ENCODE data around the gene UBAP2L. TPM values are rescaled to one million over a fixed set of nuclear protein-coding genes. Genes with fewer than 3 reads are reported as not detected.

Gene UBAP2L
- total and polyA plus RNA-seq, 9 of the 15 experiments (the other 6 are each of a cell fraction or from before 2014, with no cell fraction given), result 75.0 to 245 (median 119) TPM

GRCh38 chr1:154276797-154277196, 56.0 kb downstream of the UBAP2L start (continued):
- TF ChIP-seq, protein P1, sequence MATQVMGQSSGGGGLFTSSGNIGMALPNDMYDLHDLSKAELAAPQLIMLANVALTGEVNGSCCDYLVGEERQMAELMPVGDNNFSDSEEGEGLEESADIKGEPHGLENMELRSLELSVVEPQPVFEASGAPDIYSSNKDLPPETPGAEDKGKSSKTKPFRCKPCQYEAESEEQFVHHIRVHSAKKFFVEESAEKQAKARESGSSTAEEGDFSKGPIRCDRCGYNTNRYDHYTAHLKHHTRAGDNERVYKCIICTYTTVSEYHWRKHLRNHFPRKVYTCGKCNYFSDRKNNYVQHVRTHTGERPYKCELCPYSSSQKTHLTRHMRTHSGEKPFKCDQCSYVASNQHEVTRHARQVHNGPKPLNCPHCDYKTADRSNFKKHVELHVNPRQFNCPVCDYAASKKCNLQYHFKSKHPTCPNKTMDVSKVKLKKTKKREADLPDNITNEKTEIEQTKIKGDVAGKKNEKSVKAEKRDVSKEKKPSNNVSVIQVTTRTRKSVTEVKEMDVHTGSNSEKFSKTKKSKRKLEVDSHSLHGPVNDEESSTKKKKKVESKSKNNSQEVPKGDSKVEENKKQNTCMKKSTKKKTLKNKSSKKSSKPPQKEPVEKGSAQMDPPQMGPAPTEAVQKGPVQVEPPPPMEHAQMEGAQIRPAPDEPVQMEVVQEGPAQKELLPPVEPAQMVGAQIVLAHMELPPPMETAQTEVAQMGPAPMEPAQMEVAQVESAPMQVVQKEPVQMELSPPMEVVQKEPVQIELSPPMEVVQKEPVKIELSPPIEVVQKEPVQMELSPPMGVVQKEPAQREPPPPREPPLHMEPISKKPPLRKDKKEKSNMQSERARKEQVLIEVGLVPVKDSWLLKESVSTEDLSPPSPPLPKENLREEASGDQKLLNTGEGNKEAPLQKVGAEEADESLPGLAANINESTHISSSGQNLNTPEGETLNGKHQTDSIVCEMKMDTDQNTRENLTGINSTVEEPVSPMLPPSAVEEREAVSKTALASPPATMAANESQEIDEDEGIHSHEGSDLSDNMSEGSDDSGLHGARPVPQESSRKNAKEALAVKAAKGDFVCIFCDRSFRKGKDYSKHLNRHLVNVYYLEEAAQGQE (IDR thresholded peaks at IDR 0.05; ENCODE audit: borderline replicate concordance), result peak; percentile 81
- TF ChIP-seq, protein P1 (CRISPR knock-in tag; IDR thresholded peaks at IDR 0.05; ENCODE audit: low read depth), result no peak
- TF ChIP-seq RBM25 (IDR thresholded peaks at IDR 0.05; ENCODE audit: low read depth, low read length, severe bottlenecking) (peak; percentile 67), RBM14 (IDR thresholded peaks at IDR 0.05; ENCODE audit: borderline replicate concordance, insufficient read depth, low read depth, low read length) (no peak), ZNF263 (CRISPR knock-in tag; IDR thresholded peaks at IDR 0.05; ENCODE audit: borderline replicate concordance) (peak; percentile 82), PATZ1 (CRISPR knock-in tag; IDR thresholded peaks at IDR 0.05; ENCODE audit: borderline replicate concordance) (no peak), MNT (conservative IDR thresholded peaks at IDR 0.05) (peak in 1 of 2 experiments; percentile 28; a peak in 1 of 4 replicates), HSF4 (CRISPR knock-in tag; IDR thresholded peaks at IDR 0.05; ENCODE audit: borderline replicate concordance) (no peak), CHAMP1 (IDR thresholded peaks at IDR 0.05) (peak; percentile 55; the same call in 1 of the 2 replicates), RAD21 (CRISPR knock-in tag; conservative IDR thresholded peaks at IDR 0.05 in 1 of 2, IDR thresholded peaks at IDR 0.05 in 1 of 2) (peak; percentile 81), SMC3 (conservative IDR thresholded peaks at IDR 0.05; ENCODE audit: insufficient read depth, low read depth, low read length) (peak; percentile 45; the same call in 1 of the 2 replicates), CC2D1A (IDR thresholded peaks at IDR 0.05) (peak; percentile 81)
